Kidney (tissue), 14 donors: ENCODE measurements around the gene CHD8. TPM values are rescaled to one million over a fixed set of nuclear protein-coding genes. Genes with fewer than 3 reads are reported as not detected.

Experiments used
- DNase-seq, 5 donors: peaks; one replicate each; pipeline ENCODE4 v3.0.0-alpha.2; 2013 to 2020
- FAIRE-seq: peaks from 2 replicates; lab custom pipeline; 2012; peaks lifted over from hg19 to GRCh38; lab: Jason Lieb, UNC
- H3K27ac ChIP-seq, 2 donors: one replicate each; pipeline ENCODE4 v1.7.0; 2013; ENCODE audit warnings: low read depth in 2 of 2, low read length in 2 of 2, inconsistent platforms in 1 of 2
- H3K27me3 ChIP-seq: one replicate; pipeline ENCODE4 v1.7.1; 2013; ENCODE audit warnings: low read length, inconsistent platforms; ENCODE audit not compliant: control insufficient read depth, insufficient read depth
- H3K36me3 ChIP-seq, 3 donors: one replicate each; pipeline versions ENCODE4 v1.7.0 to v1.7.1; 2013; ENCODE audit warnings: low read length in 3 of 3, control low read depth in 1 of 3, inconsistent platforms in 1 of 3; ENCODE audit not compliant: insufficient read depth in 3 of 3, control insufficient read depth in 2 of 3
- H3K4me1 ChIP-seq, 3 donors: one replicate each; pipeline versions ENCODE4 v1.7.0 to v1.7.1; 2013; ENCODE audit warnings: low read length in 3 of 3, inconsistent platforms in 1 of 3, low read depth in 1 of 3; ENCODE audit not compliant: control insufficient read depth in 2 of 3, insufficient read depth in 2 of 3
- H3K4me3 ChIP-seq, 3 donors: one replicate each; pipeline versions ENCODE4 v1.7.0 to v1.8.1; 2013; ENCODE audit warnings: low read length in 3 of 3, control low read depth in 1 of 3, inconsistent platforms in 1 of 3
- H3K9ac ChIP-seq, 3 donors: one replicate each; pipeline versions ENCODE4 v1.7.0 to v1.7.1; 2013; ENCODE audit warnings: low read length in 3 of 3, control low read depth in 1 of 3, inconsistent platforms in 1 of 3
- H3K9me3 ChIP-seq, 3 donors: one replicate each; pipeline versions ENCODE4 v1.7.0 to v1.7.1; 2013; ENCODE audit warnings: low read length in 3 of 3, control low read depth in 1 of 3, inconsistent platforms in 1 of 3; ENCODE audit not compliant: control insufficient read depth in 2 of 3, insufficient read depth in 1 of 3
- CTCF ChIP-seq: IDR thresholded peaks from 3 replicates; pipeline ENCODE4 v1.5.1; 2012; ENCODE audit warnings: mild to moderate bottlenecking, moderate library complexity, borderline replicate concordance; ENCODE audit not compliant: insufficient read depth; ENCODE audit errors: extremely low read depth
- intact Hi-C: fragments of 100-400 bp; cut with DNase I; formaldehyde crosslinking; loops from one replicate; pipeline ENCODE4 v1.11.1; 2022
- polyA plus RNA-seq: library from polyadenylated mRNA; stranded (reverse); fragments of 350-450 nt; fragmentation: Illumina TruSeq; extraction: RNeasy Lipid Tissue Mini Kit (QIAGEN cat#74804); gene quantifications from one replicate; pipeline ENCODE4 v1.2.3, GENCODE V29; 2014; ENCODE audit warnings: low read depth, low replicate concordance; ENCODE audit not compliant: insufficient read depth
- total RNA-seq: library from RNA; stranded (reverse); fragmentation: NEBNext Ultra II Directional; extraction: Animal tissue kit (Norgen Biotek cat#: 25700); gene quantifications from one replicate; pipeline ENCODE4 v1.2.1, GENCODE V29; 2021
- donor health status: control.
- donor health status: control.
- donor health status: control.
- donor health status: control.
- donor health status: control.
- donor health status: DM: yes; HTN: yes; CAD: no.
- donor health status: Normal renal cell carcinoma (clear cell type).

Gene CHD8
- total and polyA plus RNA-seq, 2 donors from 2014 or later: 35.8 to 77.4 TPM

GRCh38 chr14:21501568-21501967, 45.6 kb upstream of the CHD8 start:
- DNase-seq (no peak), FAIRE-seq (no peak)
- Histone ChIP-seq H3K9ac (no peak overlapping the region), H3K27ac (no peak overlapping the region), H3K27me3 (no peaks in the 10 kb centered on the region), H3K4me1 (no peaks in the 10 kb centered on the region), H3K36me3 (peaks cover 17 to 45% (median 39%) of the 10 kb centered on the region in 3 donors), H3K9me3 (no peaks in the 10 kb centered on the region), H3K4me3 (no peak overlapping the region)
- intact Hi-C loops: no loop called here
- TF ChIP-seq CTCF: no peak

GRCh38 chr14:21498540-21499526, 42.9 kb upstream of the CHD8 start:
- Histone ChIP-seq H3K27me3 (no peaks in the 10 kb centered on the region), H3K36me3 (peaks cover 24 to 60% (median 50%) of the 10 kb centered on the region in 3 donors), H3K27ac (no peak overlapping the region), H3K9me3 (no peaks in the 10 kb centered on the region), H3K4me1 (no peaks in the 10 kb centered on the region), H3K9ac (no peak overlapping the region), H3K4me3 (no peak overlapping the region)
- peak; percentile 22 for TF ChIP-seq CTCF
- DNase-seq (peak in 3 of 5 donors; percentile 31 to 83 (median 71)), FAIRE-seq (no peak)
- intact Hi-C loops: no loop called here

DNA sequence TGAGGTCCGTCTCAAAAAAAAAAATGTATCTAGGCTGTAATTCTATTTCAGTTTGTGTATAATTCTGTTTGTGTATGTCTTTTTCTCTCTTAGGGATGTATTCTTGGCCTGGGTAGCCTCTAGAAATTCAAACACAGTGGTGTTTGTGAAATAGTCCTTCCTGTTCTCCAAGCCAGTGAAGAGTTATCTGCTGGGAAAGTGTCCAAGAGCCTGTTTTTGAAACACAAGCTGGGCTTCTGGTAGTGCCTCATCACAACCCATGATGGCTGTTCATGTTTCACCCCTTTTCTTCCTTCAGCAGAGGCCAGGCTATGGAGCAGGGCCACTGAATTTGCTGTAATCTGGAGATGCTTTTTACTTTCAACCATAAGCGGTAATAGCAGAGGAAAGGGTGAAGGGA, 40.5 kb upstream of the CHD8 start:
- no peak overlapping the region for H3K27ac ChIP-seq

More for the DNA sequence above, 40.5 kb upstream of the CHD8 start:
- TF ChIP-seq CTCF: no peak
- DNase-seq (no peak), FAIRE-seq (no peak)
- Histone ChIP-seq H3K27me3 (no peaks in the 10 kb centered on the region), H3K9ac (no peak overlapping the region), H3K4me1 (no peaks in the 10 kb centered on the region), H3K9me3 (no peaks in the 10 kb centered on the region), H3K4me3 (no peak overlapping the region), H3K36me3 (peaks cover 24 to 56% (median 45%) of the 10 kb centered on the region in 3 donors)
- intact Hi-C loops: no loop called here
